GM13976 (cell line): ENCODE measurements around the gene VPS16.
"Not testable (repeated sequence)": the region's sequence is repeated elsewhere in the genome, so short reads cannot be mapped to it uniquely, and the experiment has no call there.

Source experiments
- DNase-seq: peaks from one replicate; pipeline ENCODE4 v3.0.0; 2012; ENCODE audit warnings: low spot score
- in situ Hi-C: fragments of 300-500 bp; cut with MboI; formaldehyde crosslinking; loops from one replicate; pipeline ENCODE4 v1.12.0; 2022; ENCODE audit warnings: low sequenced_read_pairs, mixed read lengths, inconsistent platforms; ENCODE audit not compliant: unreplicated experiment
- TF ChIP-seq, protein P1 (sequence below): IDR thresholded peaks from 2 replicates; pipeline ENCODE4 v1.5.1; 2012; ENCODE audit warnings: borderline replicate concordance, mild to moderate bottlenecking; ENCODE audit not compliant: insufficient read depth; ENCODE audit errors: extremely low read depth, missing control alignments, control extremely low read depth

The VPS16 gene

DNA sequence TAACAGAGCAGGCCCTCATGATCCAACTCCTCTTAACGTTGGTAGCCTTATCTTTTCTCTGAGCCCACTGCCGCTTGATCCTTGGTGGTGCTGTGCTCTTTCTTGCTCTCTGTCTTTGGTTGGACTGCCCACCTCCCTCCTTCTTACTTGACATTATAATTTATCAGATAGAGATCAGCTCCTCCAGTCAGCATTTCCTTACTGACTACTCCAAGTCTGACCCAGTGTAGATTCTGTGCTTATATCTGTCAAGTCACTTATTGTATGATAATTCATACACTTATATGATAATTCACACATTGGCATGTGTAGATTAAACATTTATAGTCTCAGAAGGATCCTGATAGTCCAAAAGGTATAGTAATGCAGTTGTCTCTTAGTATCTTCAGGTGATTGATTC lies 50.8 kb downstream of the VPS16 start:
- in situ Hi-C loops = no loop called here
- TF ChIP-seq, protein P1, sequence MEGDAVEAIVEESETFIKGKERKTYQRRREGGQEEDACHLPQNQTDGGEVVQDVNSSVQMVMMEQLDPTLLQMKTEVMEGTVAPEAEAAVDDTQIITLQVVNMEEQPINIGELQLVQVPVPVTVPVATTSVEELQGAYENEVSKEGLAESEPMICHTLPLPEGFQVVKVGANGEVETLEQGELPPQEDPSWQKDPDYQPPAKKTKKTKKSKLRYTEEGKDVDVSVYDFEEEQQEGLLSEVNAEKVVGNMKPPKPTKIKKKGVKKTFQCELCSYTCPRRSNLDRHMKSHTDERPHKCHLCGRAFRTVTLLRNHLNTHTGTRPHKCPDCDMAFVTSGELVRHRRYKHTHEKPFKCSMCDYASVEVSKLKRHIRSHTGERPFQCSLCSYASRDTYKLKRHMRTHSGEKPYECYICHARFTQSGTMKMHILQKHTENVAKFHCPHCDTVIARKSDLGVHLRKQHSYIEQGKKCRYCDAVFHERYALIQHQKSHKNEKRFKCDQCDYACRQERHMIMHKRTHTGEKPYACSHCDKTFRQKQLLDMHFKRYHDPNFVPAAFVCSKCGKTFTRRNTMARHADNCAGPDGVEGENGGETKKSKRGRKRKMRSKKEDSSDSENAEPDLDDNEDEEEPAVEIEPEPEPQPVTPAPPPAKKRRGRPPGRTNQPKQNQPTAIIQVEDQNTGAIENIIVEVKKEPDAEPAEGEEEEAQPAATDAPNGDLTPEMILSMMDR = no peak
- no peak for DNase-seq

DNA sequence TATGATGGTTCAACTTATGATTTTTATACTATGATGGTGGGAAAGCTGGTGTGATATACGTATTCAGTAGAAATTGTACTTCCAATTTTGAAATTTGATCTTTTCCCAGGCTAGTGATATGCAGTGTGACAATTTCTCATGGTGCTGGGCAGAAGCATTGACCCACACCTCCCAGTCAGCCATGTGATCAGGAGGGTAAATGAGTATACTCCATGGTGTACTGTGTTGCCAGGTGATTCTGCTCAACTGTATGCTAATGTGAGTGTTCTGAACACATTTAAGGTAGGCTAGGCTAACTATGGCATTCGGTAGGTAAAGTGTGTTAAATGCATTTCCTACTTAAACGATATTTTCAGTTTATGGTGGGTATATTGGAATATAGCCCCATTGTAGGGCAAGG lies 51.8 kb downstream of the VPS16 start:
- TF ChIP-seq, protein P1 = no peak

DNA sequence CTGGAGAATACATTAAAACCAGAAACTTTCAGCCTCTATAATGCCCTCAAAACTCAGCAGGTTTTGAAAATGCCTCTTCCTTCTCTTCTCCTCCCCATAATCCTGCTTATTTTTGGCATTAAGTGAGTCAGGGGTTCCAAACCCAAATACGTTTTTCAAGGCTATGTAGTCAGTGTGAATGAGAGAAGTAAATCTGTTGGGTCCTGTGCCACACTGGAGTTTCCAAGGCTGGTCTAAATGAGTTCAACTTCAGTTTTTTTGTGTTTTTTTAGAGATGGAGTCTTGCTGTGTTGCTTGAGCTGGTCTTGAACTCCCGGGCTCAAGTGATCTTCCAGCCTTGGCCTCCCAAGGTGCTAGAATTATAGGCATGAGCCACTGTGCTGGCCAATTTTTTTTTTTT lies 53.7 kb downstream of the VPS16 start:
- no peak for DNase-seq
- in situ Hi-C loops = no loop called here
- TF ChIP-seq, protein P1 = no peak

More for the DNA sequence above, 51.8 kb downstream of the VPS16 start:
- no peak for DNase-seq
- in situ Hi-C loops = no loop called here

DNA sequence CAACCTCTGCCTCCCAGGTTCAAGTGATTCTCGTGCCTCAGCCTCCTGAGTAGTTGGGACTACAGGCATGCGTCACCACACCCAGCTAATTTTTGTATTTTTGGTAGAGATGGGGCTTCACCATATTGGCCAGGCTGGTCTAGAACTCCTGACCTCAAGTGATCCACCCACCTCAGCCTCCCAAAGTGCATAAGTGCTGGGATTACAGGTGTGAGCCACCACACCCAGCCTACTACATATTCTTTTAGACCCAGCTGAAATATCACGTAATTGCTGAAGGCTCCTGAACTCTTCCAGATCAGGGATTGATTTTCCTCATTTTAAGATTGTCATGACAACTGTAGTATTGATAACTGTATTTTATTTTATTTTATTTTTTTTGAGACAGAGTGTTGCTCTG lies 54.6 kb downstream of the VPS16 start:
- DNase-seq, in situ Hi-C loops: not testable (repeated sequence)

DNA sequence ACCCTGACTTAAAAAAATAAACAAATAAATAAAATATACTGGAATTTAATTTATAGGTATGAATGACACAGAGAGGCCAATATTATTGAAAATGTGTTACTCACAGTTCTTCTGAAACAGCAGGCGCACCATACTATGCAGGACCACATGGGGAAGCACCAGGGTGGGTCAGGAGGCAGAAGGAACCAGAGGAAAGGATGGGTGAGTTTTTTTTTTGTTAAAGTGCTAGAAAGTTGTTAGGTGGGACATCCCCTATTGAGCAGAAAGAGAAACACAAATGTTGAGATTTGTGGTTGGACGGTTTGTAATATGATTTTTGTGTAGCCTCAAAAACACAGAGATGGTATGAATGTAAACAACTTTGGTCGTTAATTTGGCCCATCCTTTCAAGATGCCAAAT lies 58.7 kb downstream of the VPS16 start:
- in situ Hi-C loops = no loop called here
- peak; percentile 54 for DNase-seq
- TF ChIP-seq, protein P1 = no peak

DNA sequence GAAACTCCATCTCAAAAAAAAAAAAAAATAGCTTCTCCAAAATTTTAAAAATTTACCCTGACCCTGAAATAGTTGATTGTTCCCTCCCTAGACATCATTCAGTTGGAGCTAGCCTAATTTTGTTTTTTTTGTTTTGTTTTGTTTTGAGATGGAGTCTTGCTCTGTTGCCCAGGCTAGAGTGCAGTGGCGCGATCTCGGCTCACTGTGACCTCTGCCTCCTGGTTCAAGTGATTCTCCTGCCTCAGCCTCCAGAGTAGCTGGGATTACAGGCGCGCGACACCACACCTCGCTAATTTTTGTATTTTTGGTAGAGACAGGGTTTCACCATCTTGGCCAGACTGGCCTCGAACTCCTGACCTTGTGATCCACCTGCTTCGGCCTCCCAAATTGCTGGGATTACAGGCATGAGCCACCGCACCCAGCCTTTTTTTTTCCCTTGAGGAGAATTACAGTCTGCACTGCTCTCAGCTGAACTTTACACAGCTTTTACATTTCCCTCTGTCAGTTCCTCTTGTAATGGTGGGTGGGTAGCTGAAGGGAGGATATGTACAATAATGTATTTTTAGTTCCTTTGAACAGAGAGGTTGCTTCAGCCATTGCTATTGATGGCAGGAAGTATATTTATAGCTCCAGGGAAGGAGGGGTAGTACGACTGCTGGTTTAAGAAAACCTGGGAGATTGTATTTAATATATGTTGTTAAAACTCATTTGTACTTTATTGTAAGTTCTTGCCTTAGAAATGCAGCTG lies 60.5 kb downstream of the VPS16 start:
- in situ Hi-C loops = no loop called here
- TF ChIP-seq, protein P1 = no peak
- DNase-seq = peak; percentile 68

DNA sequence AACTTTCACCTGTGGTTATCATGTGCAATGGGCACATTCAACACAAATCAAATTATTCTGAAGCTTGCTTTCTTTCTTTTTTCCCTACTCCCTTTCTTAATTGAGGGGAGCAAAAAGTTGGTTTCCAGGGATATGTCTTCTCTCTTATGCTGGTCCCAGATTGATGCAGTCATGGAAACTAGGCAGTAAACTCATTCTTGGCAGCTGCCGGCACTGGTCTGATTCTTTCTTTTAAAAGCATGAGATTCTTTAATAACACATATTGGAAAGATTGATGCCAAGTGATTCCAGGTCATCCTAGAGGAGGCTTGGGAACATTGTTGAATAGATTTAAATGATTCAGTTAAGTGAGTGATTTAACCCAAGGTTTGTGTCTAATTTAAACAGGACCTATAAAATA lies 61.7 kb downstream of the VPS16 start:
- no peak for DNase-seq
- in situ Hi-C loops = no loop called here

More for the DNA sequence above, 61.7 kb downstream of the VPS16 start:
- TF ChIP-seq, protein P1 = no peak
